Uterus (tissue), 2 donors: Measurements from ENCODE around the gene LIPH.

Source experiments
- CTCF ChIP-seq, 4 experiments: fragments of 200-600 bp in 2 of 4; fragments of 450-650 bp in 2 of 4; sonication (generic) in 2 of 4; IDR thresholded peaks; one replicate each; pipeline ENCODE4 v1.5.1; 2016 to 2019; ENCODE audit warnings: antibody characterized with exemption in 4 of 4, mild to moderate bottlenecking in 2 of 4, moderate library complexity in 1 of 4
- POLR2A ChIP-seq, 2 donors: fragments of 450-650 bp; IDR thresholded peaks; one replicate each; pipeline ENCODE4 v1.6.1; 2016; ENCODE audit warnings: antibody characterized with exemption in 2 of 2, mild to moderate bottlenecking in 1 of 2, moderate library complexity in 1 of 2

- TF ChIP-seq POLR2A (IDR thresholded peaks at IDR 0.05) (no peak), CTCF (IDR thresholded peaks at IDR 0.05) (no peak)
These were observed 12.5 kb downstream of the LIPH start for GRCh38 chr3:185539934-185540333.
